Smooth muscle cell (in vitro differentiated cells): ENCODE measurements around the gene KCNK6. TPM values are rescaled to one million over a fixed set of nuclear protein-coding genes. Genes with fewer than 3 reads are reported as not detected.

Experiments used
- DNase-seq: peaks from one replicate; lab custom pipeline; 2025; ENCODE audit not compliant: unreplicated experiment; lab: John Stamatoyannopoulos, UW
- H2AFZ ChIP-seq: fragments of 200-600 bp; sonication (generic); 2 replicates; pipeline ENCODE4 v1.6.0; 2016; ENCODE audit warnings: antibody characterized with exemption, low read depth, mild to moderate bottlenecking
- H3F3A ChIP-seq: fragments of 200-600 bp; sonication (generic); 2 replicates; pipeline ENCODE4 v1.6.0; 2017; ENCODE audit warnings: antibody characterized with exemption, low read depth
- H3K27ac ChIP-seq: fragments of 200-600 bp; sonication (generic); 2 replicates; pipeline ENCODE4 v1.5.1; 2016; ENCODE audit warnings: low read depth, mild to moderate bottlenecking
- H3K27me3 ChIP-seq: fragments of 200-600 bp; sonication (generic); 2 replicates; pipeline ENCODE4 v1.6.1; 2016; ENCODE audit warnings: low read depth, mild to moderate bottlenecking
- H3K36me3 ChIP-seq: fragments of 200-600 bp; sonication (generic); 2 replicates; pipeline ENCODE4 v1.5.1; 2016; ENCODE audit warnings: low read depth
- H3K4me1 ChIP-seq: fragments of 200-600 bp; sonication (generic); 2 replicates; pipeline ENCODE4 v1.5.1; 2016; ENCODE audit warnings: low read depth
- H3K4me2 ChIP-seq: fragments of 200-600 bp; sonication (generic); 2 replicates; pipeline ENCODE4 v1.6.0; 2016; ENCODE audit warnings: mild to moderate bottlenecking
- H3K4me3 ChIP-seq: fragments of 200-600 bp; sonication (generic); 2 replicates; pipeline ENCODE4 v1.5.1; 2016; ENCODE audit warnings: mild to moderate bottlenecking
- H3K79me2 ChIP-seq: fragments of 200-600 bp; sonication (generic); 2 replicates; pipeline ENCODE4 v1.6.0; 2016; ENCODE audit warnings: low read depth, mild to moderate bottlenecking
- H3K9ac ChIP-seq: fragments of 200-600 bp; sonication (generic); 2 replicates; pipeline ENCODE4 v1.6.0; 2016; ENCODE audit warnings: low read depth
- H3K9me3 ChIP-seq: fragments of 200-600 bp; sonication (generic); replicated peaks from 2 replicates; pipeline ENCODE4 v1.5.1; 2016; ENCODE audit warnings: low read depth
- H4K20me1 ChIP-seq: fragments of 200-600 bp; sonication (generic); 2 replicates; pipeline ENCODE4 v1.6.0; 2016; ENCODE audit warnings: low read depth
- WGBS: methylation state at CpG from one replicate; pipeline ENCODE4 v1.1.7; 2016; ENCODE audit warnings: low lambda C conversion rate; 5-methylcytosine and 5-hydroxymethylcytosine counted together
- polyA plus RNA-seq: library from polyadenylated mRNA; unstranded; fragments of >200 nt; fragmentation: Nextera tagmentation; extraction: Ambion mirVana; gene quantifications from 2 replicates; pipeline ENCODE4 v1.2.1, GENCODE V29; 2016
- small RNA-seq: library from RNA; depleted of rRNA; stranded (forward); fragments of <200 nt; gene quantifications from one replicate; pipeline ENCODE3, GENCODE V24; 2014
- total RNA-seq: library from RNA; depleted of rRNA; stranded (reverse); fragments of >200 nt; gene quantifications from 2 replicates; pipeline ENCODE4 v1.2.3, GENCODE V29; 2014
- TF ChIP-seq, protein P1 (sequence below): fragments of 200-600 bp; sonication (generic); IDR thresholded peaks from 2 replicates; pipeline ENCODE4 v1.5.1; 2017; ENCODE audit warnings: borderline replicate concordance, mild to moderate bottlenecking, antibody characterized with exemption; ENCODE audit not compliant: insufficient read depth, poor library complexity, severe bottlenecking

Gene KCNK6
- total and polyA plus RNA-seq, 2 experiments from 2014 or later: 6.5 to 12.6 TPM

DNA sequence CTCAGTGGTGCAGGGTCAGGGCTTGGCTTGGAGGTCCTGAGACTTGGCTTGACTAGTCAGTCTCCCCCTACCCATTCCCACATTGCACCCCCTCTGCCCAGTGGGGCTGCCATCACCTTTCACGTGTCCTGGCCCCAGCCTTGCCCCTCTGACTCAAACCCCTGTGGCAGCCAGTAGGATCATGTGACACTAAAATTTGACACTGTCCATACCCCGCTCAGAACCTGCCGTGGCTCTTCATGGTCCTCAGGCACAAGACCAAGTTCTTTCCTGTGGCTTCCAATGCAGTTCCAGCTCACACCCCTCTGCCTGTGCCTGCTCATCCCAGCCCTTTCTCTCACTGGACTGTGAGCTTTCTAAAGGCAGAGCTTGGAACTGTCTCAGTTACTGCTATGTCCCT is 56.9 kb downstream of the KCNK6 start:
- TF ChIP-seq, protein P1, sequence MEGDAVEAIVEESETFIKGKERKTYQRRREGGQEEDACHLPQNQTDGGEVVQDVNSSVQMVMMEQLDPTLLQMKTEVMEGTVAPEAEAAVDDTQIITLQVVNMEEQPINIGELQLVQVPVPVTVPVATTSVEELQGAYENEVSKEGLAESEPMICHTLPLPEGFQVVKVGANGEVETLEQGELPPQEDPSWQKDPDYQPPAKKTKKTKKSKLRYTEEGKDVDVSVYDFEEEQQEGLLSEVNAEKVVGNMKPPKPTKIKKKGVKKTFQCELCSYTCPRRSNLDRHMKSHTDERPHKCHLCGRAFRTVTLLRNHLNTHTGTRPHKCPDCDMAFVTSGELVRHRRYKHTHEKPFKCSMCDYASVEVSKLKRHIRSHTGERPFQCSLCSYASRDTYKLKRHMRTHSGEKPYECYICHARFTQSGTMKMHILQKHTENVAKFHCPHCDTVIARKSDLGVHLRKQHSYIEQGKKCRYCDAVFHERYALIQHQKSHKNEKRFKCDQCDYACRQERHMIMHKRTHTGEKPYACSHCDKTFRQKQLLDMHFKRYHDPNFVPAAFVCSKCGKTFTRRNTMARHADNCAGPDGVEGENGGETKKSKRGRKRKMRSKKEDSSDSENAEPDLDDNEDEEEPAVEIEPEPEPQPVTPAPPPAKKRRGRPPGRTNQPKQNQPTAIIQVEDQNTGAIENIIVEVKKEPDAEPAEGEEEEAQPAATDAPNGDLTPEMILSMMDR: no peak
- no peak overlapping the region for H3K9ac ChIP-seq
- no peaks in the 10 kb centered on the region for H3K9me3 ChIP-seq
- peak overlapping the region; percentile 92 for H3K4me2 ChIP-seq
- peaks cover 9% of the 10 kb centered on the region for H3K4me1 ChIP-seq
- no peaks in the 10 kb centered on the region for H3K36me3 ChIP-seq
- H4K20me1 ChIP-seq: peaks cover 60% of the 10 kb centered on the region
- no peak for DNase-seq
- H3K27me3 ChIP-seq: no peaks in the 10 kb centered on the region
- H3K4me3 ChIP-seq: no peak overlapping the region
- 82% methylated on average over 3 of the region's 3 CpGs for WGBS
- H3F3A ChIP-seq: no peaks in the 10 kb centered on the region
- H3K79me2 ChIP-seq: peaks cover 45% of the 10 kb centered on the region
- H2AFZ ChIP-seq: no peak overlapping the region
- H3K27ac ChIP-seq: peak overlapping the region; percentile 95

DNA sequence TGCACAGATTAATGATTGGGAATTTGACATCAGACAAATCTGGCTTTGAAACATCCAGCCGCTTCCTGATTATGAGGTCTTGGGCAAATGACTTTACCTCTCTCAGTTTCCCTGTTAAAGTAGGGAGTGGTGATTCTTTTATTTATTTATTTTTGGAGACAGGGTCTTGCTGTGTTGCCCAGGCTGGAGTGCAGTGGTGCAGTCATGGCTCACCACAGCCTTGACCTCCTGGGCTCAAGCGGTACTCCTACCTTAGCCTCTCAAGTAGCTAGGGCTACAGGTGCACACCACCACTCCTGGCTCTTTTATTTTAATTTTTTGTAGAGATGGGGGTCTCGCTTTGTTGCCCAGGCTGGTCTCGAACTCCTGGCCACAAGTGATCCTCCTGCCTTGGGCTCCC is 57.4 kb downstream of the KCNK6 start:
- Histone ChIP-seq H3K79me2 (peaks cover 45% of the 10 kb centered on the region), H4K20me1 (peaks cover 65% of the 10 kb centered on the region), H2AFZ (no peak overlapping the region), H3K9me3 (no peaks in the 10 kb centered on the region), H3K4me3 (no peak overlapping the region), H3K27ac (no peak overlapping the region), H3K9ac (no peak overlapping the region), H3K4me2 (no peak overlapping the region), H3K27me3 (no peaks in the 10 kb centered on the region), H3K4me1 (peaks cover 9% of the 10 kb centered on the region), H3F3A (no peaks in the 10 kb centered on the region), H3K36me3 (no peaks in the 10 kb centered on the region)
- WGBS: 98% methylated on average over 4 of the region's 4 CpGs
- TF ChIP-seq, protein P1: no peak
- DNase-seq: no peak

DNA sequence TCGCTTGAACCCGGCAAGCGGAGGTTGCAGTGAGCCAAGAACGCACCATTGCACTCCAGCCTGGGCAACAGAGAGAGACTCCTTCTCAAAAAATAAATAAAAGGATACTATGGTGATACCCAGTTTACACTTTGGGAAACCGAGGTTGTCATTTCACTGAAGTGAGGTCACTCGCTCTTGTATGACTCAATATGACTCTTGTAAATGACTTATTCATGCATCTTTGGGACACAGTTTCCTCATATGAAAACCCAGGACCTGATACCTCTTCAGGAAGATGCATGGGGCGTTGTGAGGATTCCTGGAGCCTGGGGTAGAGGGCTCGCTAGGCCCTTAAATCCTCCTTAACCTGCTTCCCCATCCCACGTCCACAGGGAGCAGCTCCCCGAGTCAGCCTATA is 59.2 kb downstream of the KCNK6 start:
- H3K79me2 ChIP-seq: peaks cover 45% of the 10 kb centered on the region
- no peaks in the 10 kb centered on the region for H3K9me3 ChIP-seq
- WGBS: 97% methylated on average over 10 of the region's 10 CpGs
- H3F3A ChIP-seq: peaks cover under 1% of the 10 kb centered on the region
- H3K27me3 ChIP-seq: no peaks in the 10 kb centered on the region
- no peak overlapping the region for H3K4me2 ChIP-seq
- H4K20me1 ChIP-seq: peaks cover 83% of the 10 kb centered on the region
- no peak overlapping the region for H2AFZ ChIP-seq
- H3K4me1 ChIP-seq: peaks cover 9% of the 10 kb centered on the region
- no peak for DNase-seq
- no peak overlapping the region for H3K9ac ChIP-seq
- no peaks in the 10 kb centered on the region for H3K36me3 ChIP-seq
- no peak overlapping the region for H3K27ac ChIP-seq
- H3K4me3 ChIP-seq: no peak overlapping the region
- TF ChIP-seq, protein P1: no peak

DNA sequence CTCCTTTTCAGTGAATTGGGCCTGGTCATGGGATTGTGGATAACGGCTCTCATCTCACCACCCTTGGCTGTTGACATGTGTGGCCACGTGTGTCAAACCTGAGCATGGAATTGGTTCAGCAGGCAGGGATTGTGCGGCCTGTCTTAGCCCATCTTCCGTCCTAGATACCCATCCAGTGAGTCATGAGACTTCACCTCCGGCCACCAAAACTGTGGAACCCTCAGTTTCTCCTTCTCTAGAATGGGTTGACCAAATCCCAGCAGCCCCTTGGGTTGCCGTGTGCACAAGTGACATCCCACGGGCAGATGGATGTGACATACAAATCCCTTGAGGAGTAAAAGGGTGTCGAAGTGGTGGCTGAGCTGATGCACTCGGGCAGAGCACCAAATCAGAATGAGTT is 61.5 kb downstream of the KCNK6 start:
- peaks cover 34% of the 10 kb centered on the region for H3K79me2 ChIP-seq
- peaks cover 6% of the 10 kb centered on the region for H3F3A ChIP-seq
- no peaks in the 10 kb centered on the region for H3K36me3 ChIP-seq
- no peaks in the 10 kb centered on the region for H3K9me3 ChIP-seq
- no peak overlapping the region for H3K4me2 ChIP-seq
- no peaks in the 10 kb centered on the region for H3K27me3 ChIP-seq
- no peak for DNase-seq
- H3K4me3 ChIP-seq: no peak overlapping the region
- peaks cover 100% of the 10 kb centered on the region for H4K20me1 ChIP-seq
- H3K4me1 ChIP-seq: peaks cover 3% of the 10 kb centered on the region
- 95% methylated on average over 9 of the region's 9 CpGs for WGBS
- no peak overlapping the region for H3K27ac ChIP-seq
- no peak overlapping the region for H2AFZ ChIP-seq
- TF ChIP-seq, protein P1: no peak
- no peak overlapping the region for H3K9ac ChIP-seq

Small RNA genes within 50 kb of the gene (small RNA-seq; reads per million reads assigned to genes)
- not detected for gene RF00019

Other genes starting within 250 kb of the KCNK6 start
- 0.27 TPM in 1 of 2 replicates, not detected in the other for gene DPF1, start 95.6 kb upstream of the KCNK6 start, total RNA-seq
- gene DPF1, start 95.6 kb upstream of the KCNK6 start, polyA plus RNA-seq: 2.4 and 3.1 TPM in 2 replicates
- 4.0 and 8.1 TPM in 2 replicates for gene PPP1R14A, start 63.5 kb upstream of the KCNK6 start, total RNA-seq
- 88.4 and 89.7 TPM in 2 replicates for gene PPP1R14A, start 63.5 kb upstream of the KCNK6 start, polyA plus RNA-seq
- 153 and 157 TPM in 2 replicates for gene SPINT2, start 55.3 kb upstream of the KCNK6 start, total RNA-seq
- gene SPINT2, start 55.3 kb upstream of the KCNK6 start, polyA plus RNA-seq: 201 and 453 TPM in 2 replicates
- 97.5 and 136 TPM in 2 replicates for gene C19orf33, start 15.6 kb upstream of the KCNK6 start, total RNA-seq
- 22.1 and 96.5 TPM in 2 replicates for gene C19orf33, start 15.6 kb upstream of the KCNK6 start, polyA plus RNA-seq
- gene YIF1B, start 3.9 kb upstream of the KCNK6 start, total RNA-seq: 80.1 and 87.5 TPM in 2 replicates
- gene YIF1B, start 3.9 kb upstream of the KCNK6 start, polyA plus RNA-seq: 185 and 216 TPM in 2 replicates
- gene CATSPERG, start 16.0 kb downstream of the KCNK6 start, total RNA-seq: 0.94 TPM in 1 of 2 replicates, not detected in the other
- 0.32 and 0.98 TPM in 2 replicates for gene CATSPERG, start 16.0 kb downstream of the KCNK6 start, polyA plus RNA-seq
- 279 and 377 TPM in 2 replicates for gene PSMD8, start 54.7 kb downstream of the KCNK6 start, total RNA-seq
- 387 and 404 TPM in 2 replicates for gene PSMD8, start 54.7 kb downstream of the KCNK6 start, polyA plus RNA-seq
- gene GGN, start 68.2 kb downstream of the KCNK6 start, total RNA-seq: 2.1 TPM in 1 of 2 replicates, not detected in the other
- gene GGN, start 68.2 kb downstream of the KCNK6 start, polyA plus RNA-seq: 1.00 and 2.2 TPM in 2 replicates
- 1.7 and 3.0 TPM in 2 replicates for gene SPRED3, start 68.9 kb downstream of the KCNK6 start, total RNA-seq
- gene SPRED3, start 68.9 kb downstream of the KCNK6 start, polyA plus RNA-seq: 1.8 and 2.8 TPM in 2 replicates
- gene FAM98C, start 83.2 kb downstream of the KCNK6 start, total RNA-seq: 7.5 and 8.5 TPM in 2 replicates
- gene FAM98C, start 83.2 kb downstream of the KCNK6 start, polyA plus RNA-seq: 15.9 and 26.1 TPM in 2 replicates
- gene RASGRP4, start 106.4 kb downstream of the KCNK6 start, total RNA-seq: not detected in 2 replicates
- gene RASGRP4, start 106.4 kb downstream of the KCNK6 start, polyA plus RNA-seq: not detected in 2 replicates
- 0.13 and 0.31 TPM in 2 replicates for gene RYR1, start 113.8 kb downstream of the KCNK6 start, total RNA-seq
- gene RYR1, start 113.8 kb downstream of the KCNK6 start, polyA plus RNA-seq: 0.08 and 0.95 TPM in 2 replicates